ENCODE data around the gene ERGIC1. TPM values are rescaled to one million over a fixed set of nuclear protein-coding genes. Genes with fewer than 3 reads are reported as not detected.

ERGIC1 gene
- total RNA-seq, 6 experiments from 2014 or later: 240 to 276 (median 258) TPM

GRCh38 chr5:172923539-172923938, 89.5 kb downstream of the ERGIC1 start:
- no peak for DNase-seq
- H3K27me3 Mint-ChIP-seq (ENCODE audit: insufficient read depth): peaks cover 7% of the 10 kb centered on the region
- H3K27ac Mint-ChIP-seq: peak overlapping the region; percentile 36; the same call in 1 of the 2 replicates
- TF ChIP-seq, protein P1, sequence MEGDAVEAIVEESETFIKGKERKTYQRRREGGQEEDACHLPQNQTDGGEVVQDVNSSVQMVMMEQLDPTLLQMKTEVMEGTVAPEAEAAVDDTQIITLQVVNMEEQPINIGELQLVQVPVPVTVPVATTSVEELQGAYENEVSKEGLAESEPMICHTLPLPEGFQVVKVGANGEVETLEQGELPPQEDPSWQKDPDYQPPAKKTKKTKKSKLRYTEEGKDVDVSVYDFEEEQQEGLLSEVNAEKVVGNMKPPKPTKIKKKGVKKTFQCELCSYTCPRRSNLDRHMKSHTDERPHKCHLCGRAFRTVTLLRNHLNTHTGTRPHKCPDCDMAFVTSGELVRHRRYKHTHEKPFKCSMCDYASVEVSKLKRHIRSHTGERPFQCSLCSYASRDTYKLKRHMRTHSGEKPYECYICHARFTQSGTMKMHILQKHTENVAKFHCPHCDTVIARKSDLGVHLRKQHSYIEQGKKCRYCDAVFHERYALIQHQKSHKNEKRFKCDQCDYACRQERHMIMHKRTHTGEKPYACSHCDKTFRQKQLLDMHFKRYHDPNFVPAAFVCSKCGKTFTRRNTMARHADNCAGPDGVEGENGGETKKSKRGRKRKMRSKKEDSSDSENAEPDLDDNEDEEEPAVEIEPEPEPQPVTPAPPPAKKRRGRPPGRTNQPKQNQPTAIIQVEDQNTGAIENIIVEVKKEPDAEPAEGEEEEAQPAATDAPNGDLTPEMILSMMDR (IDR thresholded peaks at IDR 0.05): no peak
- peaks cover 57% of the 10 kb centered on the region for H3K4me1 Mint-ChIP-seq (ENCODE audit: low read depth)
- H3K4me3 Mint-ChIP-seq: no peak overlapping the region
- H3K36me3 Mint-ChIP-seq (ENCODE audit: low read depth): peaks cover 54% of the 10 kb centered on the region
- no peaks in the 10 kb centered on the region for H3K9me3 Mint-ChIP-seq

DNA sequence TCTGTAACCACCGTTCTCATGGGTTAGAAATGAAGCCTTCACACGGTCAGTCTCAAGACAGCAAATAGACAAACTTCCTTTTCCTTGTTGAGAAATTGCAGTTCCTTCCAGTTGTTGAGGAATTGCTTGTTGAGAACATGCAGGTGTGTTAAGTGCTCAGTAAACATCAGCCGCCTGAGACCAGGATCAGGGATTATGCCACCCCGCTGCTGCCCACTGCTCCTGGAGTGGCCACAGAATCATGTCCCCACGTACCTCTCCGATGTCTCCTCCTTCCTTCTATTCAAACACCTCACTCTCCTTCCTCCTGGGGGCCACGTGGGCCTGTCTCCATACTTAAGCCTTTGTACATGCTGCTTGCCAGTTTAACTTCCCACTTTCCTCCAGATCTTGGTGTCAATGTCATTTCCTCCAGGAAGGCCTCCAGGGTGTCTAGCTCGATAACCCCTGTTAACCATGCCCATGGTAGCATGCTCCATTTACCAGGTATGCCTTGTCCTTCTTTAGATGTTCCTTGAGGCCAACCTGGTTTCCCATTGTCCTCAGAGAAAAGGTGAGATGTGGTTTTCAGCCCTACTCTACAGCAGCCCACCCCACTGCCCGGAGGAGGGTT, 91.4 kb downstream of the ERGIC1 start:
- Mint-ChIP-seq H3K36me3 (ENCODE audit: low read depth) (peaks cover 60% of the 10 kb centered on the region), H3K4me3 (no peak overlapping the region), H3K27ac (peak overlapping the region; percentile 51), H3K4me1 (ENCODE audit: low read depth) (peaks cover 56% of the 10 kb centered on the region), H3K27me3 (ENCODE audit: insufficient read depth) (peaks cover 5% of the 10 kb centered on the region), H3K9me3 (no peaks in the 10 kb centered on the region)
- no peak for DNase-seq
- TF ChIP-seq, protein P1 (IDR thresholded peaks at IDR 0.05): no peak

- peaks cover 5% of the 10 kb centered on the region for H3K27me3 Mint-ChIP-seq (ENCODE audit: insufficient read depth)
- no peak overlapping the region for H3K4me3 Mint-ChIP-seq
- TF ChIP-seq, protein P1 (IDR thresholded peaks at IDR 0.05): no peak
- no peak for DNase-seq
- peaks cover 54% of the 10 kb centered on the region for H3K36me3 Mint-ChIP-seq (ENCODE audit: low read depth)
- no peaks in the 10 kb centered on the region for H3K9me3 Mint-ChIP-seq
- H3K27ac Mint-ChIP-seq: no peak overlapping the region
- H3K4me1 Mint-ChIP-seq (ENCODE audit: low read depth): peaks cover 56% of the 10 kb centered on the region
Observed at GRCh38 chr5:172926008-172926523, 92.0 kb downstream of the ERGIC1 start.

GRCh38 chr5:172926796-172927195, 92.7 kb downstream of the ERGIC1 start:
- peaks cover 56% of the 10 kb centered on the region for H3K4me1 Mint-ChIP-seq (ENCODE audit: low read depth)
- peaks cover 47% of the 10 kb centered on the region for H3K36me3 Mint-ChIP-seq (ENCODE audit: low read depth)

GRCh38 chr5:172929371-172929838, 95.4 kb downstream of the ERGIC1 start:
- Mint-ChIP-seq H3K9me3 (no peaks in the 10 kb centered on the region), H3K4me3 (peak overlapping the region; percentile 73), H3K27ac (peak overlapping the region; percentile 95), H3K27me3 (ENCODE audit: insufficient read depth) (peaks cover 9% of the 10 kb centered on the region), H3K36me3 (ENCODE audit: low read depth) (peaks cover 37% of the 10 kb centered on the region), H3K4me1 (ENCODE audit: low read depth) (peaks cover 73% of the 10 kb centered on the region)
- TF ChIP-seq, protein P1 (IDR thresholded peaks at IDR 0.05): peak; percentile 65
- peak; percentile 99 for DNase-seq

More at GRCh38 chr5:172926796-172927195, 92.7 kb downstream of the ERGIC1 start:
- H3K9me3 Mint-ChIP-seq: no peaks in the 10 kb centered on the region
- DNase-seq: no peak
- H3K4me3 Mint-ChIP-seq: no peak overlapping the region
- H3K27ac Mint-ChIP-seq: peak overlapping the region; percentile 68
- H3K27me3 Mint-ChIP-seq (ENCODE audit: insufficient read depth): peaks cover 5% of the 10 kb centered on the region
- TF ChIP-seq, protein P1 (IDR thresholded peaks at IDR 0.05): no peak
